HepG2 (cell line): ENCODE measurements around the gene ERICH6. TPM values are rescaled to one million over a fixed set of nuclear protein-coding genes. Genes with fewer than 3 reads are reported as not detected.

Experiments used
- ARNT2 ChIP-seq: sonication (generic); formaldehyde crosslinking; IDR thresholded peaks from 2 replicates; pipeline ENCODE4 v1.8.0; 2022; ENCODE audit warnings: mild to moderate bottlenecking, low read depth, missing genetic modification reagents, moderate library complexity
- BRD4 ChIP-seq: sonication (generic); formaldehyde crosslinking; IDR thresholded peaks from 2 replicates; pipeline ENCODE4 v1.4.0; 2020; ENCODE audit warnings: missing genetic modification reagents
- CBFB ChIP-seq: sonication (generic); formaldehyde crosslinking; IDR thresholded peaks from 2 replicates; pipeline ENCODE4 v1.4.0; 2020; ENCODE audit warnings: missing genetic modification reagents
- HDAC2 ChIP-seq: sonication (generic); formaldehyde crosslinking; IDR thresholded peaks from 2 replicates; pipeline ENCODE4 v1.4.0; 2020; ENCODE audit warnings: missing genetic modification reagents
- KMT2B ChIP-seq: IDR thresholded peaks from 2 replicates; pipeline ENCODE4 v1.6.1; 2016; ENCODE audit warnings: missing genetic modification reagents, missing compliant biosample characterization
- LCORL ChIP-seq, 2 experiments: fragments of 450-650 bp in 1 of 2; sonication (generic) in 1 of 2; formaldehyde crosslinking in 1 of 2; IDR thresholded peaks; 2 replicates each; pipeline versions ENCODE4 v1.5.0 to v1.6.1; 2017 to 2020; ENCODE audit warnings: antibody characterized with exemption in 1 of 2, missing genetic modification reagents in 1 of 2
- NCOA2 ChIP-seq: sonication (generic); formaldehyde crosslinking; IDR thresholded peaks from 2 replicates; pipeline ENCODE4 v1.8.0; 2022; ENCODE audit warnings: inconsistent platforms
- NFYC ChIP-seq: IDR thresholded peaks from 2 replicates; pipeline ENCODE4 v1.6.1; 2016; ENCODE audit warnings: missing genetic modification reagents, missing compliant biosample characterization
- RBFOX2 ChIP-seq: fragments of 200-400 bp; formaldehyde crosslinking; IDR thresholded peaks from 2 replicates; pipeline ENCODE4 v1.6.1; 2017; ENCODE audit warnings: low read depth, mild to moderate bottlenecking, low read length
- SRSF1 ChIP-seq: fragments of 200-400 bp; formaldehyde crosslinking; optimal IDR thresholded peaks from 2 replicates; pipeline ENCODE3; 2017; ENCODE audit warnings: mild to moderate bottlenecking, low read depth, low read length, moderate library complexity
- YEATS2 ChIP-seq: sonication (generic); formaldehyde crosslinking; IDR thresholded peaks from 2 replicates; pipeline ENCODE4 v1.4.0; 2020; ENCODE audit warnings: missing genetic modification reagents, borderline replicate concordance
- ZNF329 ChIP-seq: sonication (generic); formaldehyde crosslinking; IDR thresholded peaks from 2 replicates; pipeline ENCODE4 v1.9.0; 2021; ENCODE audit warnings: low read depth, mild to moderate bottlenecking, missing genetic modification reagents
- ZNF567 ChIP-seq: sonication (generic); formaldehyde crosslinking; IDR thresholded peaks from 2 replicates; pipeline ENCODE4 v1.8.1; 2023; ENCODE audit warnings: mild to moderate bottlenecking, missing genetic modification reagents, borderline replicate concordance
- ZNF670 ChIP-seq: sonication (generic); formaldehyde crosslinking; IDR thresholded peaks from 2 replicates; pipeline ENCODE4 v1.8.0; 2022; ENCODE audit warnings: mild to moderate bottlenecking, missing genetic modification reagents, borderline replicate concordance
- polyA plus RNA-seq, 8 experiments: library from polyadenylated mRNA; depleted of rRNA in 3 of 8; stranded (reverse) in 7 of 8; unstranded in 1 of 8; fragments of >200 nt; fragmentation: Illumina TruSeq in 4 of 8; extraction: Trizol in 4 of 8; gene quantifications; 2 replicates each; pipeline versions ENCODE4 v1.2.1 to v1.2.3, GENCODE V29; 2011 to 2016; ENCODE audit warnings: low read depth in 4 of 8, missing spikeins in 1 of 8, mixed read lengths in 1 of 8; ENCODE audit not compliant: insufficient read depth in 1 of 8
- total RNA-seq, 5 experiments: library from RNA; depleted of rRNA; stranded (reverse); fragments of >200 nt; fragmentation: Illumina TruSeq; extraction: Trizol; gene quantifications; 2 replicates each; pipeline ENCODE4 v1.2.3, GENCODE V29; 2016; ENCODE audit warnings: low read depth in 1 of 5
- TF ChIP-seq, protein P1 (sequence below): IDR thresholded peaks from 2 replicates; pipeline ENCODE4 v1.6.1; 2016; ENCODE audit warnings: low read depth, borderline replicate concordance
- TF ChIP-seq, protein P2 (sequence below): sonication (generic); formaldehyde crosslinking; IDR thresholded peaks from 2 replicates; pipeline ENCODE4 v1.8.0; 2022; ENCODE audit warnings: mild to moderate bottlenecking, missing genetic modification reagents; ENCODE audit not compliant: insufficient replicate concordance
- TF ChIP-seq, protein P3 (sequence below): sonication (generic); formaldehyde crosslinking; IDR thresholded peaks from 2 replicates; pipeline ENCODE4 v1.4.0; 2020; ENCODE audit warnings: missing genetic modification reagents, borderline replicate concordance
- TF ChIP-seq, protein P4 (sequence below): IDR thresholded peaks from 2 replicates; pipeline ENCODE4 v1.6.1; 2012; ENCODE audit warnings: low read length, improper control_type of control experiment
- TF ChIP-seq, protein P5 (sequence below): sonication (generic); formaldehyde crosslinking; IDR thresholded peaks from 2 replicates; pipeline ENCODE4 v1.4.0; 2020; ENCODE audit warnings: mild to moderate bottlenecking, missing genetic modification reagents

ERICH6 gene
- total and polyA plus RNA-seq, 2 of the 13 experiments (the other 11 are each of a cell fraction or from before 2014, with no cell fraction given): 0.03 TPM; not detected in 1

DNA sequence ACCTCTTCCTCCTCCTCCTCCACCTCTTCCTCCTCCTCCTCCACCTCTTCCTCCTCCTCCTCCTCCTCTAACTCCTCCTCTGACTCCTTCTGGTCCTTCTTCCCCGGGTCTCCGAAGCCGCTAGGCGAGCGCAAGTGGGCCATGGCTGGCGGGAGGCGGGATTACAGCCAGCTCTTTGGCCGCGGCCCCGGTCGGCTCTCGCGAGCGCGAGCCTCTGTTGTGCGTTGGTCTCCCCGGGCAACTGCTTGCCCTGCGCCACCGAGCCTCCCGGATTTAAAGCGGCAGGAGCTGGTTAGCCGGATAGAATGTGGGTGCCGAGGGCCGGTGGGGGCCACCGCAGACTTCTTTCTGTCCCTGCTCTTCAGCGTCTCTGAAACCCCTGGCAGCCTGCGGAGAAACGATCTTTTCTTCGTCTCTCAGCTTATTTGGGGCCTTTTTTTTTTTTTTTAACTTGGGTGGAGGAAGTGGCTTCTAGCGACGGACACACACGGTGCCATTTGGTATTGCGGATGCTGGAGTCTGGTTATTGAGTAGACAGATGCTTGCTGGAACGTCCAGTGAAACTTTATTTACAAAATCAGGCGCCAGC lies at the start of gene ERICH6 (continued):
- TF ChIP-seq SRSF1: peak; percentile 54
- peak; percentile 79 for TF ChIP-seq RBFOX2
- TF ChIP-seq, protein P1, sequence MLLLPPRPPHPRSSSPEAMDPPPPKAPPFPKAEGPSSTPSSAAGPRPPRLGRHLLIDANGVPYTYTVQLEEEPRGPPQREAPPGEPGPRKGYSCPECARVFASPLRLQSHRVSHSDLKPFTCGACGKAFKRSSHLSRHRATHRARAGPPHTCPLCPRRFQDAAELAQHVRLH: no peak
- TF ChIP-seq, protein P2, sequence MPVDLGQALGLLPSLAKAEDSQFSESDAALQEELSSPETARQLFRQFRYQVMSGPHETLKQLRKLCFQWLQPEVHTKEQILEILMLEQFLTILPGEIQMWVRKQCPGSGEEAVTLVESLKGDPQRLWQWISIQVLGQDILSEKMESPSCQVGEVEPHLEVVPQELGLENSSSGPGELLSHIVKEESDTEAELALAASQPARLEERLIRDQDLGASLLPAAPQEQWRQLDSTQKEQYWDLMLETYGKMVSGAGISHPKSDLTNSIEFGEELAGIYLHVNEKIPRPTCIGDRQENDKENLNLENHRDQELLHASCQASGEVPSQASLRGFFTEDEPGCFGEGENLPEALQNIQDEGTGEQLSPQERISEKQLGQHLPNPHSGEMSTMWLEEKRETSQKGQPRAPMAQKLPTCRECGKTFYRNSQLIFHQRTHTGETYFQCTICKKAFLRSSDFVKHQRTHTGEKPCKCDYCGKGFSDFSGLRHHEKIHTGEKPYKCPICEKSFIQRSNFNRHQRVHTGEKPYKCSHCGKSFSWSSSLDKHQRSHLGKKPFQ (CRISPR knock-in tag): no peak
- TF ChIP-seq ZNF329 (CRISPR knock-in tag): no peak
- 0 out of 2 replicates have a peak, but pooled peaks have one; percentile 33 for TF ChIP-seq ZNF567 (CRISPR knock-in tag)
- no peak for TF ChIP-seq HDAC2 (CRISPR knock-in tag)
- peak; percentile 34; the same call in 1 of the 2 replicates for TF ChIP-seq CBFB (CRISPR knock-in tag)
- TF ChIP-seq KMT2B (CRISPR knock-in tag): peak; percentile 59
- peak; percentile 59 for TF ChIP-seq YEATS2 (CRISPR knock-in tag)
- TF ChIP-seq ZNF670 (CRISPR knock-in tag): peak; percentile 70
- TF ChIP-seq, protein P3, sequence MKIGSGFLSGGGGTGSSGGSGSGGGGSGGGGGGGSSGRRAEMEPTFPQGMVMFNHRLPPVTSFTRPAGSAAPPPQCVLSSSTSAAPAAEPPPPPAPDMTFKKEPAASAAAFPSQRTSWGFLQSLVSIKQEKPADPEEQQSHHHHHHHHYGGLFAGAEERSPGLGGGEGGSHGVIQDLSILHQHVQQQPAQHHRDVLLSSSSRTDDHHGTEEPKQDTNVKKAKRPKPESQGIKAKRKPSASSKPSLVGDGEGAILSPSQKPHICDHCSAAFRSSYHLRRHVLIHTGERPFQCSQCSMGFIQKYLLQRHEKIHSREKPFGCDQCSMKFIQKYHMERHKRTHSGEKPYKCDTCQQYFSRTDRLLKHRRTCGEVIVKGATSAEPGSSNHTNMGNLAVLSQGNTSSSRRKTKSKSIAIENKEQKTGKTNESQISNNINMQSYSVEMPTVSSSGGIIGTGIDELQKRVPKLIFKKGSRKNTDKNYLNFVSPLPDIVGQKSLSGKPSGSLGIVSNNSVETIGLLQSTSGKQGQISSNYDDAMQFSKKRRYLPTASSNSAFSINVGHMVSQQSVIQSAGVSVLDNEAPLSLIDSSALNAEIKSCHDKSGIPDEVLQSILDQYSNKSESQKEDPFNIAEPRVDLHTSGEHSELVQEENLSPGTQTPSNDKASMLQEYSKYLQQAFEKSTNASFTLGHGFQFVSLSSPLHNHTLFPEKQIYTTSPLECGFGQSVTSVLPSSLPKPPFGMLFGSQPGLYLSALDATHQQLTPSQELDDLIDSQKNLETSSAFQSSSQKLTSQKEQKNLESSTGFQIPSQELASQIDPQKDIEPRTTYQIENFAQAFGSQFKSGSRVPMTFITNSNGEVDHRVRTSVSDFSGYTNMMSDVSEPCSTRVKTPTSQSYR: 0 out of 2 replicates have a peak, but pooled peaks have one; percentile 5
- TF ChIP-seq NCOA2 (CRISPR knock-in tag): no peak
- TF ChIP-seq NFYC: no peak
- TF ChIP-seq ARNT2 (CRISPR knock-in tag): peak; percentile 50; the same call in 1 of the 2 replicates
- no peak for TF ChIP-seq BRD4 (CRISPR knock-in tag)
- TF ChIP-seq, protein P4, sequence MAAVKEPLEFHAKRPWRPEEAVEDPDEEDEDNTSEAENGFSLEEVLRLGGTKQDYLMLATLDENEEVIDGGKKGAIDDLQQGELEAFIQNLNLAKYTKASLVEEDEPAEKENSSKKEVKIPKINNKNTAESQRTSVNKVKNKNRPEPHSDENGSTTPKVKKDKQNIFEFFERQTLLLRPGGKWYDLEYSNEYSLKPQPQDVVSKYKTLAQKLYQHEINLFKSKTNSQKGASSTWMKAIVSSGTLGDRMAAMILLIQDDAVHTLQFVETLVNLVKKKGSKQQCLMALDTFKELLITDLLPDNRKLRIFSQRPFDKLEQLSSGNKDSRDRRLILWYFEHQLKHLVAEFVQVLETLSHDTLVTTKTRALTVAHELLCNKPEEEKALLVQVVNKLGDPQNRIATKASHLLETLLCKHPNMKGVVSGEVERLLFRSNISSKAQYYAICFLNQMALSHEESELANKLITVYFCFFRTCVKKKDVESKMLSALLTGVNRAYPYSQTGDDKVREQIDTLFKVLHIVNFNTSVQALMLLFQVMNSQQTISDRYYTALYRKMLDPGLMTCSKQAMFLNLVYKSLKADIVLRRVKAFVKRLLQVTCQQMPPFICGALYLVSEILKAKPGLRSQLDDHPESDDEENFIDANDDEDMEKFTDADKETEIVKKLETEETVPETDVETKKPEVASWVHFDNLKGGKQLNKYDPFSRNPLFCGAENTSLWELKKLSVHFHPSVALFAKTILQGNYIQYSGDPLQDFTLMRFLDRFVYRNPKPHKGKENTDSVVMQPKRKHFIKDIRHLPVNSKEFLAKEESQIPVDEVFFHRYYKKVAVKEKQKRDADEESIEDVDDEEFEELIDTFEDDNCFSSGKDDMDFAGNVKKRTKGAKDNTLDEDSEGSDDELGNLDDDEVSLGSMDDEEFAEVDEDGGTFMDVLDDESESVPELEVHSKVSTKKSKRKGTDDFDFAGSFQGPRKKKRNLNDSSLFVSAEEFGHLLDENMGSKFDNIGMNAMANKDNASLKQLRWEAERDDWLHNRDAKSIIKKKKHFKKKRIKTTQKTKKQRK: no peak
- TF ChIP-seq, protein P5, sequence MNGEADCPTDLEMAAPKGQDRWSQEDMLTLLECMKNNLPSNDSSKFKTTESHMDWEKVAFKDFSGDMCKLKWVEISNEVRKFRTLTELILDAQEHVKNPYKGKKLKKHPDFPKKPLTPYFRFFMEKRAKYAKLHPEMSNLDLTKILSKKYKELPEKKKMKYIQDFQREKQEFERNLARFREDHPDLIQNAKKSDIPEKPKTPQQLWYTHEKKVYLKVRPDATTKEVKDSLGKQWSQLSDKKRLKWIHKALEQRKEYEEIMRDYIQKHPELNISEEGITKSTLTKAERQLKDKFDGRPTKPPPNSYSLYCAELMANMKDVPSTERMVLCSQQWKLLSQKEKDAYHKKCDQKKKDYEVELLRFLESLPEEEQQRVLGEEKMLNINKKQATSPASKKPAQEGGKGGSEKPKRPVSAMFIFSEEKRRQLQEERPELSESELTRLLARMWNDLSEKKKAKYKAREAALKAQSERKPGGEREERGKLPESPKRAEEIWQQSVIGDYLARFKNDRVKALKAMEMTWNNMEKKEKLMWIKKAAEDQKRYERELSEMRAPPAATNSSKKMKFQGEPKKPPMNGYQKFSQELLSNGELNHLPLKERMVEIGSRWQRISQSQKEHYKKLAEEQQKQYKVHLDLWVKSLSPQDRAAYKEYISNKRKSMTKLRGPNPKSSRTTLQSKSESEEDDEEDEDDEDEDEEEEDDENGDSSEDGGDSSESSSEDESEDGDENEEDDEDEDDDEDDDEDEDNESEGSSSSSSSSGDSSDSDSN (CRISPR knock-in tag): peak; percentile 69
- TF ChIP-seq LCORL (IDR thresholded peaks at IDR 0.05): no peak
- 0 out of 2 replicates have a peak, but pooled peaks have one; percentile 22 for TF ChIP-seq LCORL (CRISPR knock-in tag; IDR thresholded peaks at IDR 0.05)
